HEK293 (cell line): Measurements from ENCODE around the gene ATP1A3.

Experiments used
- CTCF ChIA-PET: fragments of 350-600 bp; formaldehyde crosslinking; extraction: SDS; loops from one replicate; lab custom pipeline; 2021; ENCODE audit warnings: antibody characterized with exemption; lab: Yijun Ruan, JAX
- POLR2A ChIA-PET: fragments of 300-600 bp; formaldehyde crosslinking; extraction: SDS; loops from one replicate; lab custom pipeline; 2020; ENCODE audit warnings: antibody characterized with exemption, inconsistent platforms; lab: Yijun Ruan, JAX
- H3K27ac ChIP-seq: fragments of 200-500 bp; sonication (Bioruptor generic); 2 replicates; pipeline ENCODE4 v1.5.1; 2014; ENCODE audit warnings: low read depth, low read length, control low read depth, inconsistent platforms; ENCODE audit errors: extremely low read depth
- H3K36me3 ChIP-seq, 2 experiments: fragments of 200-500 bp in 1 of 2; sonication (Bioruptor generic) in 1 of 2; 1 replicate in 1 of 2; 2 replicates in 1 of 2; pipeline ENCODE4 v1.5.1; 2014 to 2017; ENCODE audit warnings: inconsistent platforms in 2 of 2, low read length in 2 of 2; ENCODE audit not compliant: control insufficient read depth in 2 of 2, insufficient read depth in 1 of 2
- H3K4me1 ChIP-seq: fragments of 200-500 bp; sonication (Bioruptor generic); 2 replicates; pipeline ENCODE4 v1.5.1; 2014; ENCODE audit warnings: mild to moderate bottlenecking, low read length, inconsistent platforms; ENCODE audit not compliant: control insufficient read depth, insufficient read depth
- H3K4me3 ChIP-seq: 2 replicates; pipeline ENCODE4 v1.5.1; 2011; ENCODE audit warnings: low read depth, mild to moderate bottlenecking, control low read depth, low read length, moderate library complexity
- H3K9me3 ChIP-seq: fragments of 200-500 bp; sonication (Bioruptor generic); 2 replicates; pipeline ENCODE4 v1.5.1; 2014; ENCODE audit warnings: low read depth, low read length, inconsistent platforms; ENCODE audit not compliant: control insufficient read depth, insufficient read depth
- CTCF ChIP-seq: fragments of 450-650 bp; formaldehyde crosslinking; IDR thresholded peaks from 2 replicates; pipeline ENCODE4 v1.5.1; 2016; ENCODE audit warnings: missing biosample characterization, missing genetic modification characterization
- GLI4 ChIP-seq: fragments of 450-650 bp; formaldehyde crosslinking; IDR thresholded peaks from 2 replicates; pipeline ENCODE4 v1.5.1; 2016; ENCODE audit warnings: missing biosample characterization, missing genetic modification characterization
- GLIS2 ChIP-seq: fragments of 450-650 bp; formaldehyde crosslinking; IDR thresholded peaks from 2 replicates; pipeline ENCODE4 v1.5.1; 2016; ENCODE audit warnings: missing biosample characterization, missing genetic modification characterization
- IKZF3 ChIP-seq: fragments of 450-650 bp; IDR thresholded peaks from 2 replicates; pipeline ENCODE4 v1.5.0; 2018; ENCODE audit warnings: missing biosample characterization, mild to moderate bottlenecking, missing genetic modification characterization, moderate library complexity
- KLF17 ChIP-seq: fragments of 450-650 bp; formaldehyde crosslinking; IDR thresholded peaks from 2 replicates; pipeline ENCODE4 v1.5.1; 2016; ENCODE audit warnings: missing biosample characterization, missing genetic modification characterization
- KLF8 ChIP-seq: fragments of 450-650 bp; formaldehyde crosslinking; IDR thresholded peaks from 2 replicates; pipeline ENCODE4 v1.5.1; 2016; ENCODE audit warnings: missing biosample characterization, missing genetic modification characterization
- OSR2 ChIP-seq: fragments of 450-650 bp; formaldehyde crosslinking; IDR thresholded peaks from 2 replicates; pipeline ENCODE4 v1.5.1; 2016; ENCODE audit warnings: missing biosample characterization, missing genetic modification characterization
- REST ChIP-seq: fragments of 450-650 bp; formaldehyde crosslinking; IDR thresholded peaks from 2 replicates; pipeline ENCODE4 v1.5.1; 2016; ENCODE audit warnings: missing biosample characterization, missing genetic modification characterization
- SP7 ChIP-seq: fragments of 450-650 bp; formaldehyde crosslinking; IDR thresholded peaks from 2 replicates; pipeline ENCODE4 v1.5.1; 2016; ENCODE audit warnings: missing biosample characterization, missing genetic modification characterization
- TSHZ1 ChIP-seq: fragments of 450-650 bp; formaldehyde crosslinking; IDR thresholded peaks from 2 replicates; pipeline ENCODE4 v1.5.1; 2016; ENCODE audit warnings: missing biosample characterization, missing genetic modification characterization, borderline replicate concordance
- ZBTB20 ChIP-seq: fragments of 450-650 bp; formaldehyde crosslinking; IDR thresholded peaks from 2 replicates; pipeline ENCODE4 v1.5.1; 2016; ENCODE audit warnings: missing biosample characterization, missing genetic modification characterization
- ZBTB26 ChIP-seq: fragments of 450-650 bp; formaldehyde crosslinking; optimal IDR thresholded peaks from 2 replicates; pipeline ENCODE3; 2016; ENCODE audit warnings: missing biosample characterization, mild to moderate bottlenecking, missing genetic modification characterization
- ZEB2 ChIP-seq: fragments of 450-650 bp; formaldehyde crosslinking; IDR thresholded peaks from 2 replicates; pipeline ENCODE4 v1.5.1; 2016; ENCODE audit warnings: missing biosample characterization, missing genetic modification characterization
- ZNF132 ChIP-seq: fragments of 450-650 bp; formaldehyde crosslinking; IDR thresholded peaks from 2 replicates; pipeline ENCODE4 v1.5.1; 2017; ENCODE audit warnings: missing biosample characterization, missing genetic modification characterization, borderline replicate concordance
- ZNF48 ChIP-seq: fragments of 450-650 bp; formaldehyde crosslinking; IDR thresholded peaks from 2 replicates; pipeline ENCODE4 v1.5.1; 2016; ENCODE audit warnings: missing biosample characterization, missing genetic modification characterization
- ZNF600 ChIP-seq: fragments of 450-650 bp; formaldehyde crosslinking; IDR thresholded peaks from 2 replicates; pipeline ENCODE4 v1.5.1; 2016; ENCODE audit warnings: missing biosample characterization, missing genetic modification characterization
- ZNF677 ChIP-seq: fragments of 450-650 bp; IDR thresholded peaks from 2 replicates; pipeline ENCODE4 v1.5.0; 2018; ENCODE audit warnings: missing biosample characterization, mild to moderate bottlenecking, missing genetic modification characterization, moderate library complexity
- ZNF830 ChIP-seq: fragments of 450-650 bp; IDR thresholded peaks from 2 replicates; pipeline ENCODE4 v1.5.0; 2018; ENCODE audit warnings: missing biosample characterization, missing genetic modification characterization, low read depth, mild to moderate bottlenecking, moderate library complexity
- ZNF837 ChIP-seq: fragments of 450-650 bp; formaldehyde crosslinking; IDR thresholded peaks from 2 replicates; pipeline ENCODE4 v1.5.1; 2016; ENCODE audit warnings: missing biosample characterization, missing genetic modification characterization
- ZSCAN18 ChIP-seq: fragments of 450-650 bp; formaldehyde crosslinking; IDR thresholded peaks from 2 replicates; pipeline ENCODE4 v1.5.1; 2016; ENCODE audit warnings: missing biosample characterization, missing genetic modification characterization
- ZSCAN30 ChIP-seq: fragments of 450-650 bp; IDR thresholded peaks from 2 replicates; pipeline ENCODE4 v1.5.1; 2018; ENCODE audit warnings: missing biosample characterization, mild to moderate bottlenecking, missing genetic modification characterization, moderate library complexity
- ZSCAN5A ChIP-seq: fragments of 450-650 bp; formaldehyde crosslinking; IDR thresholded peaks from 2 replicates; pipeline ENCODE4 v1.5.1; 2016; ENCODE audit warnings: missing biosample characterization, missing genetic modification characterization

The ATP1A3 gene

GRCh38 chr19:41958367-41959055, 35.5 kb downstream of the ATP1A3 start:
- Histone ChIP-seq H3K4me3 (peak overlapping the region; percentile 66), H3K27ac (peak overlapping the region; percentile 90), H3K4me1 (peaks cover 10% of the 10 kb centered on the region), H3K36me3 (peaks cover 18 to 20% of the 10 kb centered on the region in 2 experiments; a peak in 2 of 3 replicates), H3K9me3 (no peaks in the 10 kb centered on the region)
- ChIA-PET CTCF (interaction anchor here (0.6 to 4.4 kb wide), 25 partner anchors 10 to 312 kb away, joined by 3 to 73 read pairs (median 3); partner anchors contain the start of genes ARHGEF1, CD79A and RPS19), POLR2A (interaction anchor here (0.6 to 4.3 kb wide), 17 partner anchors 17 to 285 kb away, joined by 3 to 56 read pairs (median 4); partner anchors contain the start of genes RPS19 and ZNF574)
- TF ChIP-seq ZBTB26 (tag by site-specific recombination), result peak; percentile 56
- peak; percentile 53 for TF ChIP-seq KLF17 (tag by site-specific recombination)
- TF ChIP-seq IKZF3 (tag by site-specific recombination), result 0 out of 2 replicates have a peak, but pooled peaks have one; percentile 53
- peak; percentile 70; the same call in 1 of the 2 replicates for TF ChIP-seq ZSCAN30 (tag by site-specific recombination)
- peak; percentile 56 for TF ChIP-seq ZEB2 (tag by site-specific recombination)
- TF ChIP-seq SP7 (tag by site-specific recombination), result 0 out of 2 replicates have a peak, but pooled peaks have one; percentile 63
- TF ChIP-seq ZNF677 (tag by site-specific recombination), result no peak
- TF ChIP-seq ZNF830 (tag by site-specific recombination), result no peak
- peak; percentile 58; the same call in 1 of the 2 replicates for TF ChIP-seq ZNF837 (tag by site-specific recombination)
- no peak for TF ChIP-seq ZNF132 (tag by site-specific recombination)
- TF ChIP-seq ZBTB20 (tag by site-specific recombination), result peak; percentile 100
- TF ChIP-seq ZNF600, result peak; percentile 58; the same call in 1 of the 2 replicates
- no peak for TF ChIP-seq ZNF48
- TF ChIP-seq OSR2 (tag by site-specific recombination), result no peak
- TF ChIP-seq TSHZ1 (tag by site-specific recombination), result no peak
- 0 out of 2 replicates have a peak, but pooled peaks have one; percentile 39 for TF ChIP-seq GLI4
- peak; percentile 79 for TF ChIP-seq ZSCAN5A
- TF ChIP-seq CTCF (tag by site-specific recombination), result 0 out of 2 replicates have a peak, but pooled peaks have one; percentile 24
- TF ChIP-seq KLF8 (tag by site-specific recombination), result peak; percentile 93
- TF ChIP-seq GLIS2, result peak; percentile 69; the same call in 1 of the 2 replicates
- TF ChIP-seq REST (tag by site-specific recombination), result 0 out of 2 replicates have a peak, but pooled peaks have one; percentile 9
- TF ChIP-seq ZSCAN18, result no peak
